Transverse colon (tissue), 3 donors: ENCODE measurements around the gene B3GNT7.

Source experiments
- EP300 ChIP-seq: sonication (generic); formaldehyde crosslinking; IDR thresholded peaks from one replicate; pipeline ENCODE4 v1.6.1; 2017; ENCODE audit warnings: antibody characterized with exemption, low read depth
- POLR2AphosphoS5 ChIP-seq, 3 donors: sonication (generic); formaldehyde crosslinking; IDR thresholded peaks; one replicate each; pipeline ENCODE4 v1.6.1; 2016; ENCODE audit warnings: antibody characterized with exemption in 3 of 3

DNA sequence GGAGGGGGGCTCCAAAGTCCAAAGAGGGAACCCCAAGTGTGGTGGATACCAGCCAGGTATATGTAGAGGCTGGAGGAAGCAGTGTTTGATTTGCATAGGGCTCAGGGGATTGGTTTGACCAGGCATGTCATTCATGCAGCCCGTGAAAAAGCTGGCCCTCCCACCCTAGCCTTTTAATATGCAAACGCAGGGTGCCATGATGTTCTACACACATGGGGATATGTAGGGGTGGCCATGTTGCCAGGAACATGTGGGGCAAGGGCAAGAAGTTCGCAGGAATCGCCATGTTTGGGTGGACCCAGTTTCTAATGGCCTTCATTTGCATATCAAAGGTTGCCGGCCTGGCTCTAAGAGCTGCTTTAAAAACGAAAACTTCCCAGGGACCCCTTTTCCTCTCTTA is 33.6 kb downstream of the B3GNT7 start:
- no peak for TF ChIP-seq EP300
- TF ChIP-seq POLR2AphosphoS5 (IDR thresholded peaks at IDR 0.05), result no peak
